Nephron (organoid): ENCODE results near the gene DCTN4.
A peak's percentile ranks its signal among the peaks of the same experiment; 100 is the strongest.
"Not testable (repeated sequence)": the region's sequence is repeated elsewhere in the genome, so short reads cannot be mapped to it uniquely, and the experiment has no call there.

Experiments used
- H3K27ac Mint-ChIP-seq, 3 experiments: 2 replicates each; pipeline ENCODE4 v1.8.0; 2020; ENCODE audit warnings: mixed read lengths in 3 of 3, mild to moderate bottlenecking in 2 of 3, moderate library complexity in 1 of 3
- H3K27me3 Mint-ChIP-seq: 2 replicates; pipeline ENCODE4 v1.8.0; 2021; ENCODE audit warnings: low read depth, mild to moderate bottlenecking, moderate library complexity, mixed read lengths
- H3K36me3 Mint-ChIP-seq: 2 replicates; pipeline ENCODE4 v1.8.0; 2020; ENCODE audit warnings: low read depth, mixed read lengths
- H3K4me1 Mint-ChIP-seq: 2 replicates; pipeline ENCODE4 v1.8.0; 2020; ENCODE audit warnings: mixed read lengths
- H3K4me3 Mint-ChIP-seq, 3 experiments: 2 replicates each; pipeline ENCODE4 v1.8.0; 2020; ENCODE audit warnings: mild to moderate bottlenecking in 3 of 3, mixed read lengths in 3 of 3, moderate library complexity in 2 of 3
- H3K9me3 Mint-ChIP-seq: 2 replicates; pipeline ENCODE4 v1.8.0; 2020; ENCODE audit warnings: mixed read lengths
- CTCF ChIP-seq, 3 experiments: fragments of 200-600 bp; sonication (generic); IDR thresholded peaks; one replicate each; pipeline ENCODE4 v1.5.0; 2021; ENCODE audit warnings: antibody characterized with exemption in 3 of 3; ENCODE audit not compliant: unreplicated experiment in 3 of 3

The DCTN4 gene

DNA sequence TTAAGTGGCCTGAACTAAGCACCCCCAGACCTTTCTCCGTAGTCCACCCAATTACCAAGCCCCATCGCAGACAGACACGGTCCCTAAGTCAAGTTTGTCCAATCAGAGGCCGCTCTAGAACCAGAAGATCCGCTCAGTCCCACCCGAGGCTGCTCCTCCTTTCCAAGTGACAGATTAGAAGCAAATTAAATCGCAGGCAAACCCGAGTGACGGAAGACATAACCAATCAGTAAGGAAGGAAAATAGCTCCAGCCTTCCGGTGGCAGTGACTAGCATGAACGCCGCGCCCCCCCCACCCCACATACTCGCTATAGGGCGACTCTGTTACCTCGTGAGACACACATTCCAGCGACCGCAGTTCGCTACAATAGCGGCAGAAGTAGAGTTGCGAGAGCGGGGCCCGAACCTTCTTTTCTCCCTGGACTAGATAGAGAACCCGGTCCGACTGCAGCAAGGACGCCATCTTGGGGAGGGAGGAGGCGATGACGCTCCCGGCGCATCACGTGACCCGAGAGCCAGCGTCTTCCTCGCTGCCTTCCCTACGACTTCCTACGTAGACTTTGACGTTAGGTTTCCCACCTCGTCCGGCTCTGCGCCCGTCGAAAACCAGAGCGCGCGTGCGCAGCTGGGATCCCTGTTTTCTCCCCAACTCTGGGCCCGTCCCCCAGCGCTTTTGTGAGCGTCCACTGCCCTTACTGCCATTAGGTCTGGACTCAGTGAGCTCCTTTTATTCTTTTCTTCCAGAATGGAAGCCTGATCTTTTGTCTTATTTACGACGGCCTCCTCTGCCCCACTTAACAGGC lies at the start of gene DCTN4:
TSS of gene DCTN4 (minus strand) at position 487 of the 803 bp plus-strand sequence. CDS start at position 463, 24 bp downstream.
- H3K4me1 Mint-ChIP-seq: peaks cover 29% of the 10 kb centered on the region
- peak within 1 kb of the TSS in 1 of 3 experiments; percentile 30 for H3K4me3 Mint-ChIP-seq
- no peak within 1 kb of the TSS for H3K27ac Mint-ChIP-seq
- H3K36me3 Mint-ChIP-seq: peaks cover 26% of the 10 kb centered on the region
- TF ChIP-seq CTCF (IDR thresholded peaks at IDR 0.05; ENCODE audit: unreplicated experiment in 3 of 3): no peak
- H3K9me3 Mint-ChIP-seq: no peaks in the 10 kb centered on the region
- H3K27me3 Mint-ChIP-seq: no peaks in the 10 kb centered on the region

- H3K36me3 Mint-ChIP-seq: no peaks in the 10 kb centered on the region
- no peak for TF ChIP-seq CTCF (IDR thresholded peaks at IDR 0.05; ENCODE audit: unreplicated experiment in 3 of 3)
Measured at GRCh38 chr5:150804388-150804787, 45.6 kb upstream of the DCTN4 start.

DNA sequence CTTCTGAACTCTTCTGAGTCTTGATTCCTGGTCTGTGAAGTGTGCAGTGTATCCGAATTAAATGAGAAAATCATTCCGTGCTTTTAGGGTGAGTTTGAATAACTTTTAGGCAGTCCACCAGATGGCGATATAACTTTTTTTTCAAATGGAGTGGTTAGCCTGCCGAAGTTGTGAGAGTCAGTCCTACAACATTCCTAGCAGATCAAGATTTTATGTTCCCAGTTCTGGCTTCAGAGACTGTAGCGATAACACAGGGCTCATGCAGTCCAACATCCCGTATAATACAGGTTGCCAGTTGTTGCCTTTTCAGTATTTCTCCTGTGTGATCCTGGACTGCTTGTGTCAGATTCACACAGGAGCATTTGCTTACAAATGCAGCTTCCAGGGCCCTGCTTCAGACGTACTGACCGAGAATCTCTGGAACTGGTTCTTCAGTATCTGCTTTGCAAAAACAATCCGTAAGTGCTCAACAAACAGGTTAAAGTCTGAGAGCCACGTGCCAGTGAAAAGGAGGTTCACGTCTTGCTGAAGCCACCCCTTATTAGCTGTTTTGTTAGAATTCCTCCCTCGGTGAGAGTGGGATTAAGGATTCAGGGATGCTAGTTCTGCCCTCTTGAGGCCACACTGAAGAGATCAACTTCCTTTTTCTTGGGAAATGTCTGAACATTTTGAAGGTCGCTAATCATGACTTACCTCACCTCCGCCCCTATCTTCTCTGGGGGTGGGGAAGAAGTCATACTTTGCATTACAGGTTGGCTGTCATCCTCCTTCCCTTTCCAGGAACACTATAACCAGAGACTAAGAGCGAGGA lies 42.5 kb upstream of the DCTN4 start:
- H3K36me3 Mint-ChIP-seq: no peaks in the 10 kb centered on the region
- H3K4me1 Mint-ChIP-seq: peaks cover 5% of the 10 kb centered on the region
- no peaks in the 10 kb centered on the region for H3K27me3 Mint-ChIP-seq
- peak overlapping the region; percentile 75 to 82 (median 78) for H3K4me3 Mint-ChIP-seq
- H3K27ac Mint-ChIP-seq: peak overlapping the region in 2 of 3 experiments; percentile 12 to 24
- TF ChIP-seq CTCF (IDR thresholded peaks at IDR 0.05; ENCODE audit: unreplicated experiment in 3 of 3): peak; percentile 56 to 59 (median 58)
- H3K9me3 Mint-ChIP-seq: no peaks in the 10 kb centered on the region

More at GRCh38 chr5:150804388-150804787, 45.6 kb upstream of the DCTN4 start:
- Mint-ChIP-seq H3K4me3 (no peak overlapping the region), H3K27ac (no peak overlapping the region), H3K4me1 (peaks cover 5% of the 10 kb centered on the region), H3K9me3 (no peaks in the 10 kb centered on the region), H3K27me3 (peaks cover 3% of the 10 kb centered on the region)

DNA sequence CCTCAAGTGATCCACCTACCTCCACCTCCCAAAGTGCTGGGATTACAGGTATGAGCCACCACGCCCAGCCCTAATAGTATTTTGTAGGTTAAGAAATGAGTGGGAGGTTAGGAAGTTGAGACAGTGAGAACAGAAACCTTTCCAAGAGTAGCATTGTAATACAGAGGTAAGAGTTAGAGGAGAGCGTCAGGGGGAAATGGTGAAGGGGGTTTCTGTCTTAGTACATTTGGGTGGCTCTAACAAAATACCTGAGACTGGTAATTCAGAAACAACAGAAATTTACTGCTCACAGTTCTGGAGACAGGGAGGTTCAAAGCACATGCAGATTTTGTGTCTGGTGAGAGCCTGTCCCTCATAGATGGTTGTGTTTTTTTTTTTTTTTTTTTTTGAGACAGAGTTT lies 38.6 kb upstream of the DCTN4 start:
- Mint-ChIP-seq H3K9me3 (no peaks in the 10 kb centered on the region), H3K4me3 (no peak overlapping the region), H3K27ac (no peak overlapping the region), H3K27me3 (no peaks in the 10 kb centered on the region), H3K36me3 (peaks cover 7% of the 10 kb centered on the region), H3K4me1 (peaks cover 5% of the 10 kb centered on the region)
- TF ChIP-seq CTCF (IDR thresholded peaks at IDR 0.05; ENCODE audit: unreplicated experiment in 3 of 3): no peak

DNA sequence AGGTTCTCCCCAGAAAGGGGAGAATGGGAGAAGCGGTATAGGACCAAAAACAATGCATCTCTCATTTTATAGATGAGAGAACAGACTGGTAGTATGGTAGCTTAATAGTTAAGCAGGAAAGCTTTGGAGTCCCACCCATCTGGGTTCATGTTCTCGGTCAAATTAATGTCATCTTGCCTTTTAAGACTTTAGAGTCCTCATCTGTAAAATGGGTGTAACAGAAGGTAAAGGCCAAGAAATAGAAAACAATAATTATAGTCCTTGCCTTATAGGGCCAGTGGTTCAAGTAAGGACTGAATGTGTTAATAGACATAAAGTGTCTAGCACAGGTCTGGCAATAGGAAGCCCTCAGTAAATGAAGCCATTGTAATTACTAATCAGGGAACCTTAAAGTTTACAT lies 36.1 kb upstream of the DCTN4 start:
- Mint-ChIP-seq H3K36me3 (peaks cover 7% of the 10 kb centered on the region), H3K27ac (no peak overlapping the region), H3K4me3 (no peak overlapping the region), H3K4me1 (peaks cover 15% of the 10 kb centered on the region), H3K27me3 (no peaks in the 10 kb centered on the region), H3K9me3 (no peaks in the 10 kb centered on the region)
- TF ChIP-seq CTCF (IDR thresholded peaks at IDR 0.05; ENCODE audit: unreplicated experiment in 3 of 3): no peak

- not testable (repeated sequence) for H3K27me3 Mint-ChIP-seq, H3K4me3 Mint-ChIP-seq, H3K36me3 Mint-ChIP-seq, H3K9me3 Mint-ChIP-seq, H3K27ac Mint-ChIP-seq
- H3K4me1 Mint-ChIP-seq: peaks cover 29% of the 10 kb centered on the region
Measured at GRCh38 chr5:150793423-150793888, 34.6 kb upstream of the DCTN4 start.
